Gastroesophageal sphincter (tissue), 3 donors: ENCODE data around the gene C1orf21.

ENCODE experiments used
- POLR2A ChIP-seq, 2 donors: fragments of 450-650 bp; IDR thresholded peaks; one replicate each; pipeline ENCODE4 v1.6.1; 2017; ENCODE audit warnings: antibody characterized with exemption in 2 of 2, mild to moderate bottlenecking in 2 of 2, moderate library complexity in 1 of 2
- TF ChIP-seq, protein P1 (sequence below), 4 experiments: fragments of 200-600 bp in 2 of 4; fragments of 450-650 bp in 2 of 4; sonication (generic) in 1 of 4; IDR thresholded peaks; one replicate each; pipeline ENCODE4 v1.5.1; 2017 to 2019; ENCODE audit warnings: antibody characterized with exemption in 4 of 4, mild to moderate bottlenecking in 2 of 4, moderate library complexity in 2 of 4

DNA sequence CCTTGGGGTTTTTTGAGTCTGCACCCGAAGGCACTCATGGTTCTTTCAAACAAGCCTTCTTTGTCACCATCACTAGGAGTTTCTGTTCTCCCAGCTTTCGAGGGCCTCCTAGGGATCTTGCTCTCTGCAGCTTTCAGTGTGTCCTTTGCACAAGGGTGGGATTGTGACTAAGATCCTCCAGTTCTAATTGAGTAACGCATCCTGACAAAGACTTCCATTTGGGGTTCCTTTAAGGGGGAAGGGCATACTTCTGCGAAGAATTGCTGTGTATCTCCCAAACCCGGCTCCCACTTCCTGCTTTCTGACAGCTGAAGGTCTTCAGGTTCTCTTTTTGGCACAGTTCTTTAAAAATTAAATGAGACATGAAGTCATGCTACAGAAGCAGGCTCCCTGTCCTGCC, 228.5 kb downstream of the C1orf21 start:
- TF ChIP-seq, protein P1, sequence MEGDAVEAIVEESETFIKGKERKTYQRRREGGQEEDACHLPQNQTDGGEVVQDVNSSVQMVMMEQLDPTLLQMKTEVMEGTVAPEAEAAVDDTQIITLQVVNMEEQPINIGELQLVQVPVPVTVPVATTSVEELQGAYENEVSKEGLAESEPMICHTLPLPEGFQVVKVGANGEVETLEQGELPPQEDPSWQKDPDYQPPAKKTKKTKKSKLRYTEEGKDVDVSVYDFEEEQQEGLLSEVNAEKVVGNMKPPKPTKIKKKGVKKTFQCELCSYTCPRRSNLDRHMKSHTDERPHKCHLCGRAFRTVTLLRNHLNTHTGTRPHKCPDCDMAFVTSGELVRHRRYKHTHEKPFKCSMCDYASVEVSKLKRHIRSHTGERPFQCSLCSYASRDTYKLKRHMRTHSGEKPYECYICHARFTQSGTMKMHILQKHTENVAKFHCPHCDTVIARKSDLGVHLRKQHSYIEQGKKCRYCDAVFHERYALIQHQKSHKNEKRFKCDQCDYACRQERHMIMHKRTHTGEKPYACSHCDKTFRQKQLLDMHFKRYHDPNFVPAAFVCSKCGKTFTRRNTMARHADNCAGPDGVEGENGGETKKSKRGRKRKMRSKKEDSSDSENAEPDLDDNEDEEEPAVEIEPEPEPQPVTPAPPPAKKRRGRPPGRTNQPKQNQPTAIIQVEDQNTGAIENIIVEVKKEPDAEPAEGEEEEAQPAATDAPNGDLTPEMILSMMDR (IDR thresholded peaks at IDR 0.05): no peak
- no peak for TF ChIP-seq POLR2A (IDR thresholded peaks at IDR 0.05)
